Neutrophil (primary cell): ENCODE results near the gene MYLIP.

Experiments
- H3K27ac ChIP-seq: fragments of 200-600 bp; sonication (generic); 2 replicates; pipeline ENCODE4 v1.5.1; 2016; ENCODE audit warnings: mild to moderate bottlenecking, moderate library complexity
- H3K27me3 ChIP-seq: fragments of 200-600 bp; sonication (generic); 2 replicates; pipeline ENCODE4 v1.6.0; 2016; ENCODE audit warnings: mild to moderate bottlenecking
- H3K36me3 ChIP-seq: fragments of 200-600 bp; sonication (generic); 2 replicates; pipeline ENCODE4 v1.5.1; 2017
- H3K4me1 ChIP-seq, 2 experiments: fragments of 200-600 bp in 1 of 2; sonication (generic) in 1 of 2; 1 replicate in 1 of 2; 2 replicates in 1 of 2; pipeline versions ENCODE4 v1.5.1 to v1.6.1; 2013 to 2016; ENCODE audit warnings: low read depth in 1 of 2, low read length in 1 of 2, mild to moderate bottlenecking in 1 of 2, moderate library complexity in 1 of 2; ENCODE audit not compliant: control insufficient read depth in 1 of 2, insufficient read depth in 1 of 2
- H3K4me3 ChIP-seq, 2 experiments: fragments of 200-600 bp in 1 of 2; sonication (generic) in 1 of 2; 1 replicate in 1 of 2; 2 replicates in 1 of 2; pipeline ENCODE4 v1.5.1; 2013 to 2016; ENCODE audit warnings: low read depth in 1 of 2, low read length in 1 of 2, mild to moderate bottlenecking in 1 of 2, moderate library complexity in 1 of 2
- H3K9me3 ChIP-seq: fragments of 200-600 bp; sonication (generic); 2 replicates; pipeline ENCODE4 v1.5.1; 2016
- CTCF ChIP-seq: fragments of 200-600 bp; sonication (generic); IDR thresholded peaks from 2 replicates; pipeline ENCODE4 v1.5.1; 2016; ENCODE audit warnings: antibody characterized with exemption

MYLIP gene

GRCh38 chr6:16184129-16184528 lies 55.2 kb downstream of the MYLIP start:
- no peak overlapping the region for H3K4me3 ChIP-seq
- no peak overlapping the region for H3K27ac ChIP-seq
- TF ChIP-seq CTCF = no peak
- peaks cover 11% of the 10 kb centered on the region for H3K27me3 ChIP-seq
- H3K36me3 ChIP-seq = no peaks in the 10 kb centered on the region
- H3K9me3 ChIP-seq = no peaks in the 10 kb centered on the region
- H3K4me1 ChIP-seq = peaks cover 0 to 4% of the 10 kb centered on the region in 2 experiments

- no peak for TF ChIP-seq CTCF
- H3K36me3 ChIP-seq = no peaks in the 10 kb centered on the region
- peaks cover 0 to 4% of the 10 kb centered on the region in 2 experiments for H3K4me1 ChIP-seq
- no peak overlapping the region for H3K27ac ChIP-seq
- H3K9me3 ChIP-seq = no peaks in the 10 kb centered on the region
- H3K27me3 ChIP-seq = peaks cover 11% of the 10 kb centered on the region
- no peak overlapping the region for H3K4me3 ChIP-seq
Observed at GRCh38 chr6:16184551-16184950, 55.7 kb downstream of the MYLIP start.

- no peak for TF ChIP-seq CTCF
- H3K4me1 ChIP-seq = no peaks in the 10 kb centered on the region
- H3K4me3 ChIP-seq = no peak overlapping the region
- H3K36me3 ChIP-seq = no peaks in the 10 kb centered on the region
- H3K27me3 ChIP-seq = no peaks in the 10 kb centered on the region
- H3K9me3 ChIP-seq = no peaks in the 10 kb centered on the region
- H3K27ac ChIP-seq = no peak overlapping the region
Observed at GRCh38 chr6:16187176-16187575, 58.3 kb downstream of the MYLIP start.

- H3K27ac ChIP-seq = no peak overlapping the region
- TF ChIP-seq CTCF = no peak
- H3K4me3 ChIP-seq = no peak overlapping the region
- H3K4me1 ChIP-seq = no peaks in the 10 kb centered on the region
- no peaks in the 10 kb centered on the region for H3K27me3 ChIP-seq
- H3K9me3 ChIP-seq = no peaks in the 10 kb centered on the region
- no peaks in the 10 kb centered on the region for H3K36me3 ChIP-seq
Observed at GRCh38 chr6:16190214-16190613, 61.3 kb downstream of the MYLIP start.

GRCh38 chr6:16196260-16196983 lies 67.5 kb downstream of the MYLIP start:
- H3K27ac ChIP-seq = no peak overlapping the region
- no peak for TF ChIP-seq CTCF
- no peak overlapping the region for H3K4me3 ChIP-seq
- no peaks in the 10 kb centered on the region for H3K27me3 ChIP-seq
- no peaks in the 10 kb centered on the region for H3K4me1 ChIP-seq
- no peaks in the 10 kb centered on the region for H3K36me3 ChIP-seq
- H3K9me3 ChIP-seq = no peaks in the 10 kb centered on the region
